H1 (cell line): Measurements from ENCODE around the gene CCNYL1. TPM values are rescaled to one million over a fixed set of nuclear protein-coding genes. Genes with fewer than 3 reads are reported as not detected.

Experiments used
- polyA plus RNA-seq, 7 experiments: library from polyadenylated mRNA; depleted of rRNA in 3 of 7; stranded (reverse) in 5 of 7; unstranded in 2 of 7; fragments of >200 nt in 5 of 7; fragments of 200-250 nt in 2 of 7; gene quantifications; 1 replicate in 5 of 7; 2 replicates in 1 of 7; 4 replicates in 1 of 7; pipeline versions ENCODE4 v1.2.1 to v1.2.3, GENCODE V29; 2011 to 2013; ENCODE audit warnings: missing spikeins in 2 of 7, mixed read lengths in 2 of 7
- total RNA-seq: library from RNA; stranded (reverse); fragmentation: NEBNext Ultra II Directional; extraction: Animal tissue kit (Norgen Biotek cat#: 25700); gene quantifications from 2 replicates; pipeline ENCODE4 v1.2.1, GENCODE V29; 2021
- TF ChIP-seq, protein P1 (sequence below): fragments of 300-600 bp; sonication (generic); IDR thresholded peaks from 2 replicates; pipeline ENCODE4 v1.7.1; 2012; ENCODE audit warnings: low read length, moderate library complexity, mild to moderate bottlenecking, inconsistent platforms; ENCODE audit not compliant: insufficient replicate concordance

CCNYL1 gene
- total and polyA plus RNA-seq, 2 of the 8 experiments (the other 6 are each of a cell fraction or from before 2014, with no cell fraction given), result 13.3 to 35.4 TPM

DNA sequence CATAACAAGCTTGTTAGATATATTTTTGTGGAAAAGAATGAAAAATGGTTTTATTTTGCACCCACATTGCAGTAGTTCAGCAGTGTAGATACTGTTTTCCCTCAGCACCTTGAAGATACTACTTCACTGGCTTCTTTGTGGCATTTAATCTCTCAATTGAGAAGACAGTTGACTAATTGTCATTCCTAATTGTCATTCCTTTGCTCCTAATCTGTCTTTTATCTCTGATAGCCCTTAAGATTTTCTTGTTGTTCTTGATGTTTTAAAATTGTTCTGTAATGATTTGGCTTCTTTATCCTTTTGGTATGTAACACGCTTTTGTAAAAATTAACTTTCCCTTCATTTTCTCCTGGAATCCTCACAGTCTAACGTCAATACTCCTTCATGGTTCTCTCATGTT is 38.0 kb upstream of the CCNYL1 start (continued):
- TF ChIP-seq, protein P1, sequence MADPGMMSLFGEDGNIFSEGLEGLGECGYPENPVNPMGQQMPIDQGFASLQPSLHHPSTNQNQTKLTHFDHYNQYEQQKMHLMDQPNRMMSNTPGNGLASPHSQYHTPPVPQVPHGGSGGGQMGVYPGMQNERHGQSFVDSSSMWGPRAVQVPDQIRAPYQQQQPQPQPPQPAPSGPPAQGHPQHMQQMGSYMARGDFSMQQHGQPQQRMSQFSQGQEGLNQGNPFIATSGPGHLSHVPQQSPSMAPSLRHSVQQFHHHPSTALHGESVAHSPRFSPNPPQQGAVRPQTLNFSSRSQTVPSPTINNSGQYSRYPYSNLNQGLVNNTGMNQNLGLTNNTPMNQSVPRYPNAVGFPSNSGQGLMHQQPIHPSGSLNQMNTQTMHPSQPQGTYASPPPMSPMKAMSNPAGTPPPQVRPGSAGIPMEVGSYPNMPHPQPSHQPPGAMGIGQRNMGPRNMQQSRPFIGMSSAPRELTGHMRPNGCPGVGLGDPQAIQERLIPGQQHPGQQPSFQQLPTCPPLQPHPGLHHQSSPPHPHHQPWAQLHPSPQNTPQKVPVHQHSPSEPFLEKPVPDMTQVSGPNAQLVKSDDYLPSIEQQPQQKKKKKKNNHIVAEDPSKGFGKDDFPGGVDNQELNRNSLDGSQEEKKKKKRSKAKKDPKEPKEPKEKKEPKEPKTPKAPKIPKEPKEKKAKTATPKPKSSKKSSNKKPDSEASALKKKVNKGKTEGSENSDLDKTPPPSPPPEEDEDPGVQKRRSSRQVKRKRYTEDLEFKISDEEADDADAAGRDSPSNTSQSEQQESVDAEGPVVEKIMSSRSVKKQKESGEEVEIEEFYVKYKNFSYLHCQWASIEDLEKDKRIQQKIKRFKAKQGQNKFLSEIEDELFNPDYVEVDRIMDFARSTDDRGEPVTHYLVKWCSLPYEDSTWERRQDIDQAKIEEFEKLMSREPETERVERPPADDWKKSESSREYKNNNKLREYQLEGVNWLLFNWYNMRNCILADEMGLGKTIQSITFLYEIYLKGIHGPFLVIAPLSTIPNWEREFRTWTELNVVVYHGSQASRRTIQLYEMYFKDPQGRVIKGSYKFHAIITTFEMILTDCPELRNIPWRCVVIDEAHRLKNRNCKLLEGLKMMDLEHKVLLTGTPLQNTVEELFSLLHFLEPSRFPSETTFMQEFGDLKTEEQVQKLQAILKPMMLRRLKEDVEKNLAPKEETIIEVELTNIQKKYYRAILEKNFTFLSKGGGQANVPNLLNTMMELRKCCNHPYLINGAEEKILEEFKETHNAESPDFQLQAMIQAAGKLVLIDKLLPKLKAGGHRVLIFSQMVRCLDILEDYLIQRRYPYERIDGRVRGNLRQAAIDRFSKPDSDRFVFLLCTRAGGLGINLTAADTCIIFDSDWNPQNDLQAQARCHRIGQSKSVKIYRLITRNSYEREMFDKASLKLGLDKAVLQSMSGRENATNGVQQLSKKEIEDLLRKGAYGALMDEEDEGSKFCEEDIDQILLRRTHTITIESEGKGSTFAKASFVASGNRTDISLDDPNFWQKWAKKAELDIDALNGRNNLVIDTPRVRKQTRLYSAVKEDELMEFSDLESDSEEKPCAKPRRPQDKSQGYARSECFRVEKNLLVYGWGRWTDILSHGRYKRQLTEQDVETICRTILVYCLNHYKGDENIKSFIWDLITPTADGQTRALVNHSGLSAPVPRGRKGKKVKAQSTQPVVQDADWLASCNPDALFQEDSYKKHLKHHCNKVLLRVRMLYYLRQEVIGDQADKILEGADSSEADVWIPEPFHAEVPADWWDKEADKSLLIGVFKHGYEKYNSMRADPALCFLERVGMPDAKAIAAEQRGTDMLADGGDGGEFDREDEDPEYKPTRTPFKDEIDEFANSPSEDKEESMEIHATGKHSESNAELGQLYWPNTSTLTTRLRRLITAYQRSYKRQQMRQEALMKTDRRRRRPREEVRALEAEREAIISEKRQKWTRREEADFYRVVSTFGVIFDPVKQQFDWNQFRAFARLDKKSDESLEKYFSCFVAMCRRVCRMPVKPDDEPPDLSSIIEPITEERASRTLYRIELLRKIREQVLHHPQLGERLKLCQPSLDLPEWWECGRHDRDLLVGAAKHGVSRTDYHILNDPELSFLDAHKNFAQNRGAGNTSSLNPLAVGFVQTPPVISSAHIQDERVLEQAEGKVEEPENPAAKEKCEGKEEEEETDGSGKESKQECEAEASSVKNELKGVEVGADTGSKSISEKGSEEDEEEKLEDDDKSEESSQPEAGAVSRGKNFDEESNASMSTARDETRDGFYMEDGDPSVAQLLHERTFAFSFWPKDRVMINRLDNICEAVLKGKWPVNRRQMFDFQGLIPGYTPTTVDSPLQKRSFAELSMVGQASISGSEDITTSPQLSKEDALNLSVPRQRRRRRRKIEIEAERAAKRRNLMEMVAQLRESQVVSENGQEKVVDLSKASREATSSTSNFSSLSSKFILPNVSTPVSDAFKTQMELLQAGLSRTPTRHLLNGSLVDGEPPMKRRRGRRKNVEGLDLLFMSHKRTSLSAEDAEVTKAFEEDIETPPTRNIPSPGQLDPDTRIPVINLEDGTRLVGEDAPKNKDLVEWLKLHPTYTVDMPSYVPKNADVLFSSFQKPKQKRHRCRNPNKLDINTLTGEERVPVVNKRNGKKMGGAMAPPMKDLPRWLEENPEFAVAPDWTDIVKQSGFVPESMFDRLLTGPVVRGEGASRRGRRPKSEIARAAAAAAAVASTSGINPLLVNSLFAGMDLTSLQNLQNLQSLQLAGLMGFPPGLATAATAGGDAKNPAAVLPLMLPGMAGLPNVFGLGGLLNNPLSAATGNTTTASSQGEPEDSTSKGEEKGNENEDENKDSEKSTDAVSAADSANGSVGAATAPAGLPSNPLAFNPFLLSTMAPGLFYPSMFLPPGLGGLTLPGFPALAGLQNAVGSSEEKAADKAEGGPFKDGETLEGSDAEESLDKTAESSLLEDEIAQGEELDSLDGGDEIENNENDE, result peak; percentile 35
- TF ChIP-seq, all 59 proteins: peak for 1
